Upper lobe of left lung (tissue), 4 donors: ENCODE data around the gene EFNA2.

Experiments used
- EP300 ChIP-seq, 4 donors: sonication (generic); formaldehyde crosslinking; IDR thresholded peaks; one replicate each; pipeline ENCODE4 v1.5.1; 2017; ENCODE audit warnings: antibody characterized with exemption in 4 of 4, control low read depth in 2 of 4
- POLR2A ChIP-seq, 4 donors: fragments of 450-650 bp; IDR thresholded peaks; one replicate each; pipeline ENCODE4 v1.5.1; 2016 to 2017; ENCODE audit warnings: antibody characterized with exemption in 4 of 4, mild to moderate bottlenecking in 2 of 4
- POLR2AphosphoS5 ChIP-seq, 2 donors: sonication (generic); formaldehyde crosslinking; IDR thresholded peaks; one replicate each; pipeline ENCODE4 v1.5.1; 2017; ENCODE audit warnings: antibody characterized with exemption in 2 of 2
- TF ChIP-seq, protein P1 (sequence below), 6 experiments: fragments of 450-650 bp in 4 of 6; fragments of 200-600 bp in 2 of 6; sonication (generic) in 2 of 6; IDR thresholded peaks; one replicate each; pipeline ENCODE4 v1.5.1; 2016 to 2019; ENCODE audit warnings: antibody characterized with exemption in 6 of 6

DNA sequence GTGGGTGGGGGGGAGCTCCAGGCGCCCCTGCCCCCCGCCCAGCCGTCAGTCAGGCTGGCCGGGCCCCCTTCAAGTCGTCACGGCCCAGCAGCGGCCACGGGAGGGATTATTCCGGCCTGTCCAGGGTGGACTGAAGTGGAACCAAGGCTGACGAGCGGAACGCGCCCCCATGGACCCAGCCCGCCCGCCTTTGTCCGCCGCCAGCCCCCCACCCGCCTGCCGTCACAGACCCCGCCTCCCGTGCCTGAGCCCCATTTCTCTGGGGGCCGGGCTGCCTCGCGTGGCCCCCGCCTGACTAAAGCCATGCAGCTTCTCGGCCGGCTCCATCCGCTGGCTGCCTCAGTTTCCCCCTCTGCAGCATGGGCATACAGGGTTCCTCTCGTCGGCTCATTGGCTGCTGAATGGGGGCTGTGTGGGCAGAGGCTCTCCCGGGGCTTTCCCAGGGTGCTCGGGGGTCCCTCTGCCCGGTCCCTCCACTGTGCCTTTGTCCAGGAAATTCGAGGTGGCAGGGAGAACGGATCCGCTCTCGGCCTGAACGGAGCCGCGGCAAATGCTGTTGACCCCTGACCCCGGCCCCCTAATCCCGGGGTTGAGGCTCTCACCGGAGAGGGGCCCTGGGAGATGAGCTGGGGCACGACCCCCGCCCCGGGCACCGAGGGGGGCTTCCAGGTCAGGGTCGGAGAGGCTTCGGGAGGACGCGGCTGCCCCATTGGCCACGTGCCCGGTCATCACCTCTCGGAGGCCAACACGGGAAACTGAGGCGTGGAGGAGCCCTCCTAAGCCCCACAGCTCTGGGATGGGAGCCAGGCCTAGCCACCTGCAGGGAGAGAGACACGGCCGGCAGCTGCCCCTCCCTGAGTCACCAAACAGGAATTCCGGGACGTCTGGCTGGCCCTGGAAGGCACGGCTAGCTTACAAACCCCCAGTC lies 27.4 kb downstream of the EFNA2 start:
- TF ChIP-seq, protein P1, sequence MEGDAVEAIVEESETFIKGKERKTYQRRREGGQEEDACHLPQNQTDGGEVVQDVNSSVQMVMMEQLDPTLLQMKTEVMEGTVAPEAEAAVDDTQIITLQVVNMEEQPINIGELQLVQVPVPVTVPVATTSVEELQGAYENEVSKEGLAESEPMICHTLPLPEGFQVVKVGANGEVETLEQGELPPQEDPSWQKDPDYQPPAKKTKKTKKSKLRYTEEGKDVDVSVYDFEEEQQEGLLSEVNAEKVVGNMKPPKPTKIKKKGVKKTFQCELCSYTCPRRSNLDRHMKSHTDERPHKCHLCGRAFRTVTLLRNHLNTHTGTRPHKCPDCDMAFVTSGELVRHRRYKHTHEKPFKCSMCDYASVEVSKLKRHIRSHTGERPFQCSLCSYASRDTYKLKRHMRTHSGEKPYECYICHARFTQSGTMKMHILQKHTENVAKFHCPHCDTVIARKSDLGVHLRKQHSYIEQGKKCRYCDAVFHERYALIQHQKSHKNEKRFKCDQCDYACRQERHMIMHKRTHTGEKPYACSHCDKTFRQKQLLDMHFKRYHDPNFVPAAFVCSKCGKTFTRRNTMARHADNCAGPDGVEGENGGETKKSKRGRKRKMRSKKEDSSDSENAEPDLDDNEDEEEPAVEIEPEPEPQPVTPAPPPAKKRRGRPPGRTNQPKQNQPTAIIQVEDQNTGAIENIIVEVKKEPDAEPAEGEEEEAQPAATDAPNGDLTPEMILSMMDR (IDR thresholded peaks at IDR 0.05) = no peak
- no peak for TF ChIP-seq POLR2A (IDR thresholded peaks at IDR 0.05)
- TF ChIP-seq POLR2AphosphoS5 (IDR thresholded peaks at IDR 0.05) = no peak
- TF ChIP-seq EP300 (IDR thresholded peaks at IDR 0.05) = no peak
